SKM-1 treated with dmso at 0.1 percent for 144 hours (cell line): Measurements from ENCODE around the gene DNAH11.
A peak's percentile ranks its signal among the peaks of the same experiment; 100 is the strongest.
"Not testable (repeated sequence)": the region's sequence is repeated elsewhere in the genome, so short reads cannot be mapped to it uniquely, and the experiment has no call there.

Experiments
- DNase-seq: peaks from one replicate; lab custom pipeline; 2025; ENCODE audit not compliant: unreplicated experiment; lab: John Stamatoyannopoulos, UW

The DNAH11 gene

DNA sequence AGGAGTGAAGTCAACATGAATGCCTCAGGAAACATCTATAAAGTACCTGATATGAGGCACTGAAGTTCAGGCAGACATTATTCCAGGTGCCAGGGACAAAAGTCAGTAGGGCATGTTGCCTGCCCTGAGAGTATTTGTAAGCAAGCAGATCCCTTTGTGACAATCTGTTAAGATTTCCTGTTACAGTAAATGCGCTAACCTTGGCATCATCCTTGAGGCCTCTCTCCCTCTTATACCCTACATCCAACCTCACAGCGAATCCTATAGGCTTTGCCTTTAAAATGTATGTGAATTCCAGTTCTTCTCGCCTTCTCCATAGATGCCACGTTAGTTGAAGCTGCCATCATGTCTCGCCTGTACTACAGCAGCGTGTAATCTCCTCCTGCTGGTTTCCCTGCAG is 165.3 kb downstream of the DNAH11 start:
- DNase-seq: no peak

DNA sequence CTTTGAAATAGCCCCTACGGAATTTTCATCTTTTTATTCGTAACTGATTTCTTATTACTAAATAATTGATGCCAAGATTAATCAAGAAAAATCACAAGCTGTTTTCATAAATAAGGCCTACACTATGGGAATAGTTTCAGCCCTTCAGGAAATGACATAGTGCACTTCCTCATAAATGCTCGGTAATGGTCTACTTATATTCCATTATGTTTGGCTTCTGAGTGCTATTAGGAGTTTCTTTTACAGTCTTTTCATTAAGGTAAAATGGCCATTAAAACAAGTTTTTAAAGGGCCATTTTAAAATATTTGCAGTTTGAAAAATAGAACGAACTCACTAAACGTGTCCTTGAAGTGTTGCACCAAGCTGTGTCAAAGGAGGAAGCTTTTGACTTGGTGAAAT is 174.5 kb downstream of the DNAH11 start:
- no peak for DNase-seq

- DNase-seq: no peak
These were observed 175.6 kb downstream of the DNAH11 start for GRCh38 chr7:21718391-21718790.

- DNase-seq: no peak
These were observed 177.0 kb downstream of the DNAH11 start for GRCh38 chr7:21719846-21720245.

DNA sequence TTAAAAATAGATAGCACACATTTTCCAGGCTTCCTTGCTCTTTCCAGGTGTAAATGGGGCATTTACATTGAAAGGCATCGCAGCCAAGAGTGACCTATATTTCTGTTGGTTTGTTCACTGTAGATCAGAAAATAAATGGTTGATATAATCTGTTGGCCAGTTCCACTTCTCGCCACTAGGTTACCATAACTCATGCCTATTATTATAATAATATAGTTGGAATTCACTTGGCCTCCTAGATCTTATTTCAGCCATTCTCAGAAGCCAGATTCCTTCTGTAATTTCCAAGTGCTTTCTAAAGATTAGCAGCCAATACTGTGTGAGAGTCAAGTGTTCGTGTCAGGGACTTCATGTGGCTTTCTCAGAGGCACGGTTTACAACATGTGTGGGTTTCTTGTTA is 179.5 kb downstream of the DNAH11 start:
- no peak for DNase-seq

GRCh38 chr7:21724562-21724961 is 181.7 kb downstream of the DNAH11 start:
- DNase-seq: no peak

DNA sequence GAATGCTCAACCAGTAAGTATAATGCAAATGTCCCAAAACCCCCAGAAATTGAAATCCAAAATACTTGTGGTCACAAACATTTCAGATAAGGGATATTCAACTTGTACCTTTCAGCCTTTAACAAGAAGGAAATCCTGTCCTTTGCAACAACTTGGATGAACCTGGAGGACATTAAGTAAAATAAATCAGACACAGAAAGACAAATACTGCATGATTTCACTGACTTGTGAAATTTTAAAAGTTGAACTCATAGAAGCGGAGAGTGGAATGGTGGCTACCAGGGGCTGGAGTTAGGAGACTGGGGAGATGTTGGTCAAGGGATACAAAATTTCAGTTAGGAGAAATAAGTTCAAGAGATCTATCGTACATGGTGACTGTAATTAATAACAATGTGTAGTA is 187.6 kb downstream of the DNAH11 start:
- no peak for DNase-seq

DNA sequence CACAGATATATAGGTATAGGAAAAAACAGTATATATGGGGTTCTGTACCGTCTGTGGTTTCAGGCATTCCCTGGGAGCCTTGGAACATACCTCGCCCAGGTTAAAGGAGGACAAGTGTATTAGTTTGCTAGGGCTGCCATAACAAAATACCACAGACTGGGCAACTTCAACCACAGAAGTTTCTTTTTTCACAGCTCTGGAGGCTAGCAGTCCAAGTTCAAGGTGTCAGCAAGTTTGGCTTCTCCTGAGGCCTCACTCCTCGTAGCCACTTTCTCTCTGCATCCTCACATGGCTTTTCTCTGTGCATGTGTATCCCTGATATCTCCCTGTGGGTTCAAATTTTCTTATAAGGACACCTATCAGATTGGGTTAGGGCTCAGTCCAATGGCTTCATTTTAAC is 189.1 kb downstream of the DNAH11 start:
- DNase-seq: no peak

DNA sequence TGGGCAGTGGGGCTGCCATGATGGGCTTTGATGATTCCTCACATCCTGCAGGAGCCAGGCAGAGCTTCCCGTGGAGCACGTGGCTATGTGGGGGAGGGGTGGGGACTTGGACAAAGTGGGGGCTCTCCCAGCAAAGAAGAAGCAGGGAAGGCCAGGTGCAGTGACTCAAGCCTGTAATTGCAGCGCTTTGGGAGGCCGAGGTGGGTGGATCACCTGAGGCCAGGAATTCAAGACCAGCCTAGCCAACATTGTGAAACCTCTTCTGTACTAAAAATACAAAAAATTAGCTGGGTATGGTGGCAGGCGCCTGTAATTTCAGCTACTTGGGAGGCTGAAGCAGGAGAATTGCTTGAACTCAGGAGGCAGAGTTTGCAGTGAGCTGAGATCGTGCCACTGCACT is 190.1 kb downstream of the DNAH11 start:
- DNase-seq: not testable (repeated sequence)

DNA sequence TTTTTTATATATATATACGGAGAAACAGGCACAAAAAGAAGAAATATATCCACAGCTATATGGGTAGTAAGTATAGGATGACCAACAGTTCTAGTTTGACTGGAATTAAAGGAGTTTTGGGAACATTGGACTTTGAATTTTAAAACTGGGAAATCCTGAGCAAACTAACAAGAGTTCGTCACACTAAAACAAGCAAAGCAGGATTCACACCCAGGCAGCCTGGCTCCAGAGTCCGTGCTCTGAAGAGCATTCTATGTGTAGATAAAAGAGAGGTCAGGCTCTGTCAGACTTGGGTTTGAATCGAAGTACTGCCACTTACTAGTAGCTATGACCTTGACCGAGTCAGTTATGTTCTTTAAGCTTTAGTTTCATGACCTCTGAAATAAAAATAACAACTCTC is 191.0 kb downstream of the DNAH11 start:
- DNase-seq: no peak

DNA sequence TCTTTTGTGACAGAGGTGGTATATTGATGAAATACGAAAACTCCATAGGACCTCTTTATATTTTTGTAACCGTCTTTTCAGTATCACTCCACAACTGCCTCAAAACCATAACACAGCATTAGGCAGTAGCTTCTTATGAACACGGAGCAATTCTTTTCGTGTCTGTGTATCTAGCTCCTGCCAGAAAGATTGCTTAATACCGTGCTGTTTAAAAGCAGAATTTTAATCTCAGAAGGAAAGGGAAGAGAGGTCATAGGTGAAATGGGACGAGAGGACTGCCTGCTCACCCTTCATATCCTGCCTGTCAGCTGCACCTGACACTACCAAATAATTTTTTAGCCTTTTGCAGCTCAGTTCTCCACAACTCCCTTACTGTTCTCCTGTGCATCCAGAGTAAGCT is 200.7 kb downstream of the DNAH11 start:
- DNase-seq: no peak

DNA sequence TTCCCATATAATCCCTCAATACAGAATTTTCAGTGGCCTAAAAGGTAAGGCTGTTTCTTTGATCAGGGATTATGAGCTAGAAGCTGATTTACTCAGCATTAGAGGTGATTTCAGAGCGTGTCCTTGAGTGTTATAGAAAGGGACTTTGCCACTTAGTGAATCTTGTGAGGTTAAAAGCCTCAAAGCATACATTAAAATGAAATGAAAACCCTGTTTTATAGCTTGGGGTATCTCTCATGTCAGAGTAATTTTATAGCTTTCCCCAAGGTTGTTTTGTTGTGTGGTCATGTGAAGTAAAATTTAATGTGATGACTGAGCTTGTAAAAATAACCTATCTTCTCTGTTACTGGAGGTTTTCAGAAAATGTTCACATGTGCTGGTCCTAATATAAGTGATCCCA is 204.1 kb downstream of the DNAH11 start:
- no peak for DNase-seq

DNA sequence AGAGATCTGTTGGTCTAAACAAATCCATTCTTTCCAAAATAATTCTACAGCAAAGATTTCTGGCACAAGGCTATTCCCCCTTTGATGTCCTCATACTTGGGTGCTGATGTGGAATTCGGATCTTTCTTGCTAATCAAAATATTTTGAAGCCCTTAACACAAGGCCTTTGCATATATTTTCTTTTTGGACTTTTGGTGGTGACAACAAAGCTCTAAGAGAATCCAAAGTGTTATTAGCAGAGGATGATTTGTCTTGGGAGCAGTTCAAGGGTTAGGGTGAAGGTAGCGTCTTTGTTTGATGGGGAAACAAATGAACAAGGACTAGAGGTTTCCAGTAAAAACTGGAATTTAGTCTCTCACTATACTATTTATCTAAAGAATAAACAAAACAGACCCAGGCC is 205.0 kb downstream of the DNAH11 start:
- DNase-seq: no peak

- DNase-seq: no peak
These were observed 206.5 kb downstream of the DNAH11 start for GRCh38 chr7:21749378-21749777.

DNA sequence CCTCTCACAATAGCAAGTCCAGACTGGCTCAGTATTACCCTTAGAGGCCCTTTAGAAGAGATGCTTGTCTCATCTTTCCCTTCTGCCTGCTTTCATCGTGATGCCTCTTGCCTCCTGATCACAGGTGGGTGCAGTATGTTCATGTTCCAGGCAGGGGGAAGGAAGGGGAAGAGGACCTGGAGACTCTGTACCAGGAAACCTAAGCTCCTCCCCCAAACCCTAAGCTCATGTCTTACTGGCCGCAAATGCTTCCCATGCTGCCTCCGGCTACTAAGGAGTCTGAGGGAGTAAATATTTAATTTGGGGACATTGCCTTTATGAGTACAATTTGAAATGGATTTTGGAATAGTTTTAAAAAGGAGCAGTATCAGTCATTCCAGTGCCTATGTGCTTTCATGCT is 210.2 kb downstream of the DNAH11 start:
- no peak for DNase-seq

DNA sequence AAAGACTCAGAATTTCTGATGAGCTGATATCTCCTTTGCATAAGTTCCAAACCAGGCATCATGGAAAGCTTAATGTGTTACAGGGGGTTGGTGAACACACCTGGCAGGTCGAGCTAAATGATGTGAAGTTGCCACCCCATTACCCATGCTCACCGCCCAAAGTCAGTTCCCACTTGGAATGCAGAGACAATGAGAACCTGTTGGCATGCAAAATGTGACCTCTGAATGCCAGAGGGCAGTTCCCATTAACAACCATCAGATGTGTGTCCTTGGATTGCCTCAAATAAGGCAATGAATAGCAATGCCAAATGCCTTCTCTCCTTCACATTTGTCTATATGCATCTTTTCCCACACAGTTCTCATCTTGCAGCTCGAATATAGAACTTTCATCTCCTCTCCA is 212.1 kb downstream of the DNAH11 start:
- no peak for DNase-seq

DNA sequence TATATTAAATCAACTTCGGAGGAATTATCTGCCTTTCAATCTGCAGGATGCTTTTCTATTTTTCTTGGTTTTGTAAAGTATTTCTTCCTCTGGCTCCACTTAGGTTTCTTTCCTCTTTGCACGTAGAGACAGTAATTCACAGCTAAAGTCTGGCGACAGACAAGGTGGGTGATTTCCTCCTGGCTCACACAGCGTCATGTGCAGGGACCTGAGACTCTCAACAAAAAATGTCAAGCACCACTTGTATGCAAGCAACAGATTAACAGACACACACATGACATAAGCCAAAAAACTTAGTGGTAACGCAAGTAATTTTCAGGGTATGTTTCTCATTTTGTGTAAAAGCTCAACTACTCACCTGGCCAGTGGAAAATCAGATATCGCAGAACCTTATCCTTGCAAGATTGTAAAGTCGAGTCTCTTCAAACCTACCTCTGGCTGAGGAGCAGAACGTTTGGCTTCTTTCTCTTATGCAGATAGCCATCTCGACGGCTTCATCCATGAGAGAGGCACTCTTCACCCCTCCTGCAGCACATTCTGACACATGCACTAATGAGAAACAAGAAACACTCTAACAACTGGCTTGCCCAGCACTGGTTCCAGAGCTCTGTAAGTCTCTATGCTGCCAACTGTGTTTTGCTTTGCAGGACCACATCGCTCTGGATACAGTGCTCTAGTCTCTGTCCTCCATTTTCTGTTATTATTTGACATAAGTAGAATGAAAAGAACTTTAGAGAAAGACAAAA is 214.9 kb downstream of the DNAH11 start:
- DNase-seq: no peak

- DNase-seq: no peak
These were observed 215.4 kb downstream of the DNAH11 start for GRCh38 chr7:21758286-21758685.

DNA sequence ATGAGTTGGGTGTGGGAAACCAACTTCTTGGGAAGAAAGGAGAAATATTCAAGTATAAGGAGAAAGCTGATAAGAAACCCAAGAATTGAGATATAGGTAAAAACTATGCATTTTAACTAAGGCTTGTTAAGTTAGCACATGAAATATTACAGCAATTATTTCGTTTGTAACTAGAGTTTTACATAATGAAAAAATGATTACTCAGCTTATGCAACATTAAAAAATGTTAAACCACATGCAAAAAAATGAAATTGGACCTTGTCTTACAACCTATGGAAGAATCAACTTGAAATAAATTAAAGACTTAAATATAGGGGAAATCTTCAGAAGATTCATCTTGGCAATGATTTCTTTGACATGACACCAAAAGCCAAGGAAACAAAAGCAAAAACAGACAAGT is 219.6 kb downstream of the DNAH11 start:
- no peak for DNase-seq

DNA sequence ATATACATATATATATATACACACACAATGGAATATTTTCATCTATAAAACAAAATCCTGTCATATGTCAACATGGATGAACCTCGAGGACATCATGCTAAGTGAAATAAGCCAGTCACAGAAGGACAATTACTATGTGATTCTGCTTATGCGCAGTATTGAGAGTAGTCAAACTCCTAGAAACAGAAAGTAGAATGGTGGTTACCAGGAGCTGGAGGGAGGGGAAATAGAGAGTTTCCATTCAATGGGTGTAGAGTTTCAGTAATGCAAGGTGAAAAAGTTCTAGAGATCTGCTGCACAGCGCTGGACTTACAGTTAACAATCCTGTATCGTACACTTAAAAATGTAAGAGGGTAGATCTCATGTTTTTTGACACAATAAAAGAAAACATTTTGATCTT is 221.0 kb downstream of the DNAH11 start:
- DNase-seq: no peak

- DNase-seq: no peak
These were observed 223.4 kb downstream of the DNAH11 start for GRCh38 chr7:21766218-21766617.

GRCh38 chr7:21767300-21767900 is 224.6 kb downstream of the DNAH11 start:
- DNase-seq: peak; percentile 43

GRCh38 chr7:21768279-21768678 is 225.4 kb downstream of the DNAH11 start:
- DNase-seq: no peak
